Fibroblast of skin of back (primary cell): ENCODE measurements around the gene CASZ1.

Source experiments
- DNase-seq: peaks from one replicate; pipeline ENCODE4 v3.0.0-alpha.2; 2013

The CASZ1 gene

DNA sequence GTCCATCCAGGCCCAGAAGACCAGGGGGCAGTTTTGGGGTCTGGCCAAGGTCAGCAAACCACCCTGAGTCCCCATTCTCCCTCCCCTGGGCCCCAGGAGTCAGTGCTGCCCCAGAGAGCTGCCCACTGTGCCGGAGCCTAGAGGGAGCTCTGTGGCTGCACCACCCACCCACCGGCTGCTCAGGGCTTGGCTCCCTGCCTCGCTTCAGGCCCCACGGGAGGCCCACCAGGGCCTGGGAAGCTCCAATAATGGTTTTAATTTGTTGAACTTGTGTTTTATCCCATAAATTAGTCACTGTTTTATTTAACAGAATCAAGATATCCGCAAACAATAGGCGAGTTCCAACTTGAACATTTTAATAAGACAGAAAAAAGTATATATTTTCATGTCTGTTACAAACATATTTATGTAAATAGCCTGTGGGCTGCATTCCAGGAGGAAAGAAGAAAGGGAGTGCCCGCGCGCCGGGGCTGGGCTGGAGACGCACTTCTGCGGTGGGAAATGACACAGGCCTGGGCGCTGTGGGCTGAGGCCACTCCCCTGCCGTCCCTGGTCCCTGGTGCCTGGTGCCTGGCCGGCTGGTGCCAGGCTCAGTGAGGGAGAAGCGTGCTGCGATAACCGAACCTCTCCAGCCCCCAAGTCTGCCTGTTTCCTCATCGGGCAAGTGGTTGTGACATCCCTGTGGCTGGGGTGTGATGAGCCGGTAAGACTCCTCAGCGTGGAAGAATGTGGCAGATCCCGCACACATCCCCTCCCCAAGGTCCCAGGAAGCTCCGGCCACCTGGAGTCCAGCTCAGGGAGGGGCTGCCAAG lies 161.2 kb downstream of the CASZ1 start:
- DNase-seq: peak; percentile 57

DNA sequence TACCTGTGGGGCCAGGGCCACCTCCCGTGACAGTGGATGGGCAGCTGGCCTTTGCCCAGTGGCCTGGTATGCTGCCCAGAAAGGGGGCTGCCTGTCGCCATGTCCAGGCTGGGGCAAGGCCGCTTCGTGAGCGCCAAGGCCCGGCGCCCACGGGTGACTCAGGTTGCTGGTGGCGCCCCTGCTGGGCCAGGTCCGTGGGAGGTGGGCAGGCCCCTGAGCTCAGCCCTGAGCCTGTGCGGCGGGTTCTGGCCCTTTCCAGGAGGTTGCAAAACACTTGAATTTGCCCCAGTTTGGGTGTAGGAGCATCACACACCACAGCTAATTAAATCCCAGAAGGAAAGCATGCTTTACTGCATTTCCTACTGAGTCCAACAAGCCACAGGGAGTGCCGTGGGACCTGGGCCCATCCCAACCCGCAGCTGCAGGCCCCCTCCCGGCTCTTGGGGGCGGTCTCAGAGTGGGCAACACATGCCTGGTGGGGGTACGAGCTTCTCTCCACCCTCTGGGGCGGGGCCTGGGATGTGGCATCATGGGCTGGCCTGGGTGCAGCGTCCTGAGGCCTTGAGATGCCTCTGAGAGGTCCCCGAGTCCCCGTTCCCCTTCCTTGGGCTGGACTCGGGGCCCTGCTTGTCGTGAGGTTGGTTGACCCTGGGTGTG lies 161.9 kb downstream of the CASZ1 start:
- peak; percentile 71 for DNase-seq

DNA sequence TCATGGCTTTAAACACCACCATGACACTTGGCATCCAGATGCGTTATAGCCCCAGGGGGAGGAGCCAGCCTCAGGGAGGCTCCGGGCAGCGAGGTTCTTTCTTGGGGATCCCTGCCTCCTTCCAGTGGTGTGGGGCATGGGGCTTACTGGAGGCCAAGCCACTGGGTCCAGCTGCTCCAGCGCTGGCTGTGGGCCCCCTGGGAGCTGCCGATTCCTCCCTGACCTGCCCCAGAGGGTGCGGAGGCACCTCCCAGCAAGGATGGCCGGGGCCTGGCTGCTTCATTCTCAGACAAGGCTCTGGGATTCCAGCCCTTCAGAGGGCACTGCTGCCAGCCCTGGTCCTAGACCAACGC lies 162.4 kb downstream of the CASZ1 start:
- DNase-seq: no peak

DNA sequence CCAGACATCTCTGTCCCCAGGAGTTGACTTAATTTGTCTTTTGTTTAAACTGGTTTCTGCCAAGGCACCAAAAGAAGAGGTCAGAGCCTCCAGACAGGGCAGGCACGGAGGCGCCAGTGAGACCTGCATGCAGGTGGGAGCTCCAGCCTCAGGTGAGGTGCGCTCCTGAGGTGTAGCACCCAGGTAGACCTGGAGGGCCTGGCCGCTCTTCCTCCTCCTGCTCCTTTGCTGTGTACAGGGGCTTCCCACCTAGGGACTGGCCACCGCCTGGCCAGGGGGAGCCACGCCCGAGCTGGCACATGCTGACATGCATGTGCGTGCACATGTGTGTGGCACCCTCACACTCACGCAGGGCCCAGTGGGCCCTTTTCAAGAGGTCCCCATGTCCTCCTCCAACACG lies 163.0 kb downstream of the CASZ1 start:
- DNase-seq: no peak

DNA sequence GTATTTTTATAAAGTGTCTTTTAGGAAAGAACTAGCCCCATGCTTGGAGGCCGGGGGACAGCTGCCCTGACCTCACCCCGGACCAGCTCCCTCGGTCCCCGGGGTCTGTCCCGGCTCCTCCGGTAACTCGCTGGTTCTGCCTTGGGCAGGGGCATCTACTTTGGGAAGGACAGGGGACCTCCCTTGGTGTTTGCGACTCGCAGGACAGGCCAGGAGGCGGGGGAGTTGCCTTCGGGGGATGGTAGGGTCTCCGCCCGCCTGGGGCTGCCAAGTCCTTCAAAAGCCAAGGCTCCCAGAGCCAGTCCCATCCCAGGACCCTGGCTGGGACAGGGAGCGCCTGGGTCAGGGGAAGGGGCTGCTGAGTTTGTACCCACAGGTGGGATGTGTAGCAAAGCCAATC lies 163.8 kb downstream of the CASZ1 start:
- peak; percentile 16 for DNase-seq

DNA sequence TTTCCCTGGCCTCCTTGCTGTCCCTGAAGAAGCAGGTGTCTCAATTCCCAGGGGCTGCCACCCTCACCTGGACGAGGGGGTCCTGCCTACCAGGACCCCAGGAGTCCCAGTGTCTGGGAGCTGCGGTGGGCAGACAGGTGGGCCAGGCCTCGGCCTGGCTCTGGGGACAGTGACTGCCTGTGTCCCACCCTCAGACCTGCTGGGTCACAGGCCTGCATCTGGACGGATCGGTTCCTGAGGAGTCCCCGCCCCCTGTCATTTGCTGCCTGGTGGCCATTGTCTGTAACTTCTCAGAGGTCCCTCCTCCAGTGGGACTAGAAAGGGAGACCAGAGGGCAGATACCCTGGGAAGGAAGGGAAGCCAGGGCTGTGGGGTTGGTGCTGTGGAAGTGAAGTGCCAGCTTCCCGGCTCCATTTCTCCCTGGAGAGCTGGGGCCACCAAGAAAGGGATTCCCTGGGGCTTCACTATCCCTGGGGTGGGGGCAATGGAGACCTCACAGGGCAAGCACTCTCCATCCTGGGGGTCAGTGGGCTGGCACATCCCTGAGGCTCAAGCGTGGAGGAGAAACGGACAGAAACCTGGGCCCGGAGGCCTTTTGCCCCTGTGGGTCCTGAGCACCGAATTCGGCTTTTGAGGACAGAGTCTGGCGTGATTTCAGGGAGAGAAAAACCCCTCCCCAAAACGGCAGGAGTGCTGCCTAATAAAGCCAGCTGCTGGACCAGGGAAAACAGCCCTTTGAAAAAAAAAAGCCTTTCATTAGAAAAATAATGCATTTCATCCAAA lies 164.4 kb downstream of the CASZ1 start:
- peak; percentile 53 for DNase-seq

DNA sequence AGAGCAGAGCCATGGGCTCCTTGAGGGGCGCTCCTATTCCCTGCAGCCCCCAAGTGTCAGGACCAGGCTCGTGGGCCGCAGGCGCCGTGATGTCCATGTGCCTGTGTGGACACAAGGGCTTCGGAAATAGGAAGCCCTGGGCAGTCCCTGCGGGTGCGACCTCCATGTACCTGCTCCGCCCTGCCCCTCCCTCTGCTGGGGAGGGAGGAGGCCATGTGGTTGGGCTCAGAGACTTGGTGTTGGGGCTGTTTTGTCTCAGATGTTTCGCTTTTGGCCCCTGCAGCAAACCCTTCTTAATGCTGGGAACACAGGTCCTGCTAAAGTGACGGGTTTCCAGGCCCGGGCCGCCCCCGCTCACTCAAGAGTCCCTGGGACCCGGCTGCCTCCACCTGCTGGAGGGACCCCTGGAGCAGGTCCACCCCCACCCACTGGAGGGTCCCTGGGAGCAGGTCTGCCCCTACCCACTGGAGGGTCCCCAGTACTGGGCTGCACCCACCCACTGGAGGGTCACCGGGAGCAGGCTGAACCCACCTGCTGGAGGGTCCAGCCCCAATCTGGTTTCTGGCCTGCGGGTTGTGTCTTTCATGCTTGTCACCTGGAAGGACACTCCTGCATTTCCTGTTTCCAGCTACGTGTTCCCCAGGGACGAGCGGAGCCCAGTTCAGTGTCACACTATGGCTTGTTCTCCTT lies 165.2 kb downstream of the CASZ1 start:
- no peak for DNase-seq

DNA sequence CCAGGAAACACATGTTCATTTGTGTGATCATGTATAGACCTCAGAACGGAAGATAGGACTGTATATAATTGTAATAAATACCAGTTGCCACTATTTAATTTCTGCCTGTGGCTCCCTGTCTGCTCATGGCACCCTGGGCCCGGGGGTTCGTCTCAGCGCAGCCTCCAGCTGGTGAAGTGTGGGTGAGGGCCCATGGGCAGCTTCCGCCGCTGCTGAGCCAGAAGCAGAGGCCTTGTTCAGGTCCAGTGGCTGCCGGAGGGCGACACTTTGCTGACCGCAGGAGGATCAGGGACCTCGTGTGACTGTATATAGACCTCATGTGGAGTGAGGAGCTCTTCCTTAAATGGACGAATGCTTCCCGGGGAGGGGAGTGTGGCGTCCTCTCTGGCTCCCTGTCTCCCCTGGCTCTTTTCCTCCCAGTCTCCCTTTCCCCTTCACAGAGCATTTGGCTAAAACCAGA lies 165.8 kb downstream of the CASZ1 start:
- no peak for DNase-seq

DNA sequence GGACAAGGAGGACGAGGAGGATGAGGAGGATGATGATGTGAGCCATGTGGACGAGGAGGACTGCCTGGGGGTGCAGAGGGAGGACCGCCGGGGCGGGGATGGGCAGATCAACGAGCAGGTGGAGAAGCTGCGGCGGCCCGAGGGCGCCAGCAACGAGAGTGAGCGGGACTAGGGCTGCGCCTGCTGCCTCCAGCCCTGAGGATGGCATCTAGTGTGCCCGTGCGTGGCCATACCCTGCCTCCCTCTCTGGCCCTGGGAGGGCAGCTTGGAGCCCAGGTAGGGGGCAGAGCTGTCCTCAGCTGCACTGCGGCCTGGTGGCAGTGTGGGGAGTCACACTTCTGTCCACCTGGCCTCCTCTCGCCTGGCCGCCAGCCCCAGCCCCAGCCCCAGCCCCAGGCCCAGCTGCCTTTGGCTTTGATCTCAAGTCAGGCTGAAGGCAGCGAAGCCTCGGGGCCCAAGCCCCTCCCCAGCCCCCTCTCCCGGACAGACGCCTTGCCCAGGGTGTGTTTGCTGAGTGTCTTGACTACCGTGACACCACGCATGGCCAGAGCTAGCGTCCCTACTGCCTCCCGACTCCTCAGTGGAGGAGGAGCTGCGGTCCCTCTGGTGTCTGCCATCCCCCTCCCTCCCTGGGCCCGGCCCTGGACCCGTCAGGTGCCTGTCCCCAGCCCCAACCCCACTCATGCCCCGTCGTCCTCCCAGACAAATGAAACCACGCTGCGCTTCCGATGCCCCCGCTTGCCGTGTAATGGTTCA lies 166.5 kb downstream of the CASZ1 start:
- DNase-seq: no peak

DNA sequence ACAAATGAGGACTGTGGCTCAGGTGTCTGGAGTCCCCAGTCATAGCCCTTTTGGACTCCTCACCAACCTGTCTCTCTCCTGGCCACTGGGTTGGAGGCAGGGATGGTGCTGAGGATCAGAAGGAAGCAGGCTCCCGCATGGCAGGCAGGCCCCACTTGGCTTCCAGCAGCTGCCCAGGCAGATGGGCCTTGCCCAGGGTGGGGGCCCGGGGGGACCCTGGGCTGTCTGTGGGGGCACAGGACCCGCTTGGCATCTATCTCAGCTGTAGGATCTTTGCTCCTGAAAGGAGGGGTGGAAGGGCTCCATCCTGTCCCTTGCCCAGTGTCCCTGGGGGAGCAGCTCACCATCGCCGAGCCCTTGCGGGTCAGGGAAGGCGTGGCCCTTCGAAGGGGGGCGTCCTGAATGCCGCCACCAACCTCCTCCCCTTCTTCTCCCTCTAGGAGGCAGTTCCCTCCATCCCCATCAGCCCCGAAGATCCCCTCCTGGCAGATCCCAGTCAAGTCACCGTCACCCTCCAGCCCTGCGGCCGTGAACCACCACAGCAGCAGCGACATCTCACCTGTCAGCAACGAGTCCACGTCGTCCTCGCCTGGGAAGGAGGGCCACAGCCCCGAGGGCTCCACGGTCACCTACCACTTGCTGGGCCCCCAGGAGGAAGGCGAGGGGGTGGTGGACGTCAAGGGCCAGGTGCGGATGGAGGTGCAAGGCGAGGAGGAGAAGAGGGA lies 167.2 kb downstream of the CASZ1 start:
- no peak for DNase-seq

DNA sequence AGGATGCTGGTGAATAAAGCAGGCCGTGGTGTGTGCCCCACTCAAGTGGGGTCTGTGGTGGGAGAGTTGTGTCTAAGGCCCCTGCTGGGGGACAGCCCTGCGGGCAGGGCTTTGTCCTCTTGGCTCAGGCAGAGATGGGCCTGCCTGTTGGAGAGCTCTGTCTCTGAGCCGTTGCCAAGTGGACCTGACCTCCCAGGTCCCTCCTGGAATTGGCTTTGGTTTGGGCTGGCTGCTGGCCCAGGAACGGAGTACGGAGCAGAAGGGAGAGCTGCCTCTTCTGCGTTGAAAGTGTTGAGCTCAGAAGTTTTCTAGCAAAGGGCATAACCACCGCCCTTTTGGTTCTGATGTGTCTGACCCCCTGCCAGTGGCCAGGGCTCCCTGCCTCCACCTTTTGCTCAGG lies 167.8 kb downstream of the CASZ1 start:
- DNase-seq: no peak

DNA sequence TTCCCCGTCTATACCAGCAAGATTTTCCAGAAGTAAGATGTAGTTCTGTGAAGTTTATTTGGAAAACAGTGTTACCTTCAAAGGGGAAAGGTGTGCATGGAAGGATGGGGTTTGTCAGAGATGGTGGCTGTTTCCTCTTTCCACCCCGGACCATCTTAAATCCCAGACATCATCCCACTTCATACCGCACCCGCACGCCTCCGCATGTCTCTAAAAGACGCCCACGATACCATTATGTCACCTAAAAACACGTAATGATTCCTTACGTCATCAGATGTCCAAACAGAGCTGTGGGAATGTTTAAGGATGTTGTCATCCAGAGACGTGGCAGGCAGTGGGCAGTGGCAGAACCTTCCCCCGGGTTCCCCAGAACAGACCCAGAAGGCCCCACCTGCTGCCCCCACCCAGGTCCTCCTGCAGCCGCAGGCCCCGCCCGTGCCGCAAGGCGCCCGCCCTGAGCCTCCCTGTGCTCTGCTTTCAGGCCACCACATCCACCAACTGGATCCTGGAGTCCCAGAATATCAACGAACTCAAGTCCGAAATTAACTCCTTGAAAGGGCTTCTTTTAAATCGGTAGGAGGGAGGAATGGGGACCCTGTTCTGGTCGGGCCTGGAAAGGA lies 169.5 kb downstream of the CASZ1 start:
- DNase-seq: no peak

DNA sequence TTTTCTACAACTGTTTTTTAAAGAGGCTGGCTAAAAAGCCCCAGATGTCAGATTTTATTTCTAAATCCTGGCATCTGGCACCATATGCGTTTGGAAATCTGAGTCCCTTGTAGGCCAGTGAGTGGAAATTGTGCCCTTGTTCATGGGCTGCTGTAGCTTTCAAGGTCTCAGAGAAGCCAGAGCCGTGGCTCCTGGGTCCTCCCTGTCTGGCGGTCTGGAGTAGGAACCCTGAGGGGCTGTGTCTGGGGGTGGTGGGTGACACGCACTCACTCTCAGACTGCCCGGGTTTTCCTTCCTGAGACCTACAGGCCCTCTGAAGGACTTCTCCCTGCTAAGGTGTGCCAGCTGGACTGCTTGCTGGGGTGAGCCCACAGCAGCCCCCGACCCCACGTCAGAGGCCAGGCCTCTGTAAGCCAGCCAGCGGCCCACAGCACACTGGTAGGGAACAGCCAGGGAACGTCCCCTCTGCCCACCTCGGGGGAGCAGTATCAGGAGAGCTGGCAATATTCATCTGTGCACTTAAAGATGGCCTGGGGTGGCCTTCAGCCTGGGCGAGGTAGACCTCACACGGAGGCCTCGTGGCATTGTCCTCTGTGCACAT lies 170.2 kb downstream of the CASZ1 start:
- DNase-seq: no peak

DNA sequence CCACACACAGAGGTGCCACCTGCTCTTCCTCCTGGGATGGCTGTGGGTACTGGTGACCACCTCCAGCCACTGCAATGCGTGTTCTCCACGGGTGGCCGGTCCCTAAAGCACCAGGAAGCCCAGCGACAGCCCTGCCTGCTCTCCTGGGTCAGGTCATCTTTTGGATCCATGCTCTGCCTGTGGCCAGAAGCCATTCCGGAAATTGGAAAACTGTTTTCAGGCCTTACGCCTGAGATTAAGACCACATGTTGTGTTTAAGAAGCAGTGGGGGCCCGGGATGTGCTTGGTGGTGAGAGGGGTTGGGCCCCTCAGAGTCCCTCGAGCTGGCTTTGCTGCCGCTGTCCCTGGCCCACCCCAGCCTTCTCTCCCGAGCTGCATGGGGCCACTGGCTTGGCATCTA lies 170.9 kb downstream of the CASZ1 start:
- DNase-seq: peak; percentile 22

DNA sequence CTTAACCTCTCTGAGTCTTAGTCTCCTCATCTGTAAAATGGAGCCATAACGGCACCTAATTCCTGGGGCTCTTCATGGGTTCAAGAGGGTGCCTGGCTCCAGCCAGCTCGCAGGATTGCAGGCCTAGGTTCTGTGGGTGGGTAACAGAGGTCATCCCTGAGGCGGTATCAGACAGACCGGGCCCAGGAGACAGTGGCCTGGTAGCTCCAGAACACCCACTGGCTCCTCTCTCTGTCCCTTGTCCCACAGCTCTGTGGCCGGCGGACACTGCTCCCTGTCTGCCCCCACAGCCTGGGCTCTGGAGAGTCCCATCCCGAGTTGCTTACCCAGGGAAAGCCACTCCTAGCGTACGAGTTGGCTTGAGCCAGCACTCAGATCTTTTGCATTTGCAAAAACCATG lies 171.4 kb downstream of the CASZ1 start:
- DNase-seq: no peak

DNA sequence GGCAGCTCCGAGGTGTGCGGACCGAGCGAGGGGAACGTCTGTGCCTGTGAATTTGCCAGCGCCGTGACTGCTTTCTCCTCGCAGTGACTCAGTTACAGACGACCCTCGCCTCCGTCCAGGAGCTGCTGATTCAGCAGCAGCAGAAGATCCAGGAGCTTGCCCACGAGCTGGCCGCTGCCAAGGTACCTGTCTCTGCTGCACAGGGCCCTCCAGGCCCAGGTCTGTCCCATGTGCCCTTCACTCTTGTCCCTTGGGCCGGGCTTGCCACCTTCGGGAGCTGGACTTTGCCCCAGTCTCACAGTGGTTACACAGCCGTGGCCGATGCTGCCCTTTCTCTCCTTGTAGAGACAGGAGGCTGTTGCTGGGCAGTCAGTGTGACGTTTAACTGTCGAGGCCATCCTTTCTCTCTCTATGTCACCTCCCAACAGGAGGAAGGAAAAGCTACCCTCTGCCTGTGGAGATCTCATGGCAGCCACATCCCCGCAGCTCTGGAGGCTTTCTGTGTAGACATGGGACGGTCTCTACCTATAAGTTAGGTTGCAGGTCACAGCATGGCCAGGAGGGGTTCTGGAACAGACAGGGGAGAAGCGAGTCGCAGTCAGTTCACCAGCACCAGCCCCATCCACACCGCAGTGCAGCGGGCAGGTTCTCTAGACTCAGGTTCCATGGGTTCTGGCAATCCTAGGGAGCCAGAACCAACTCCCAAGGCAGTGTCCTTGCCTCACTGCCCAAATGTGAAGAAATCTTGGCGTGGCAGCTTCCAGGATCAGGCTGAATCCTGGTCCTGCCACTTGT lies 172.0 kb downstream of the CASZ1 start:
- no peak for DNase-seq

DNA sequence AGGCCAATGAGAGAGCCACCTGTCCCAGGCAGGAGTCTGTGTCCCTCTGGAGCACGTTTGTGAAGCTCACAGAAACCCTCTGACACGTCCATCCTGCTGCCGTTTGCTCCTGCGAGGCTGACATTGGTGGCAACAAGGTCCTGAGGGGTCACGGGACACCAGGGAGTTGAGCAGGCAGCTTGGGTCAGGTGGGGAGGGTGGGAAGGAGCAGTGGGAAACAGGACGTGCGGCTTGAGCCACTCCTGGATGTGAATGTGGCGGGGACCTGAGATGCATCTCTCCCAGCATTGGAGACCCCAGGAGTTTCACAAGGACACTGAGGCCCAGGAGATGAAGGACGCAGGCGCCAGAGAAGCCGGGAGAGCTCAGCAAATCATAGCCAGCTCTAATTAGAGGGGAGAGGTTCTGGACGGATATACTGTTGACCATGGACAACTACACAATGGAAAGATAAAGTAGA lies 172.7 kb downstream of the CASZ1 start:
- no peak for DNase-seq

DNA sequence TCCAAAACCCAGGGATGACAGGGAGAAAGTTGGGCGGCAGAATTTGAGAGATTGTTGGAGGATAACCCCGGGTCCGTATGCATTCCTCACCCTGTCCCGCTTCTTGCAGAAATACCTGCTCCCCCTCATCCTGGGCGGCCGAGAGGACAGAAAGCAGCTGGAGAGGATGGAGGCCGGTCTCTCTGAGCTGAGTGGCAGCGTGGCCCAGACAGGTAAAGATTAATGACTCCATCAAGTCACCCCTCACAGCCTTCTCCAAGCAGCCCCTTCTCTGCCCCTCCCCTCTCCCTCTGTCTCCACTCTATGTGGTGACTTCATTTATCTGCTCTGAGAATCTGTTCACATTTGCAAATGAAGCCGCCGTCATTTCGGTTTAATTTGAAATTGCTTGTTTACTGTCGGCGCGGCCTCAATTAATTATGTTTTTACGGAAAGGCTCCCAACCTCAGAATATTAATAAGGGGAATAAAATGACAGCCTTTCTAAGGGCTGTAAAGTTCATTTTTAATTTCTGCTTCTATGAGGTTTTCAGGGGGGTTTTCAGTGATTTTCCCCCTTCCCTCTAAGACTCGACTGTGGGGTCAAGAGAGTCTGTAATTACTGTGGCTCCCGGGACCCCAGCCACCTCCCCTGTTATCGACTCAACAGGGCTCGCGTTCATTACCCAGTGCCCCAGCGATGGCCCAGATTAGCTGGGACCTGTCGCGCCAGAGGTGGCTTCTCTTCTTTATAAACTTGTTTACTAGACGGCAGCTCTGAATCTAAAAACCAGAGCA lies 173.3 kb downstream of the CASZ1 start:
- no peak for DNase-seq

DNA sequence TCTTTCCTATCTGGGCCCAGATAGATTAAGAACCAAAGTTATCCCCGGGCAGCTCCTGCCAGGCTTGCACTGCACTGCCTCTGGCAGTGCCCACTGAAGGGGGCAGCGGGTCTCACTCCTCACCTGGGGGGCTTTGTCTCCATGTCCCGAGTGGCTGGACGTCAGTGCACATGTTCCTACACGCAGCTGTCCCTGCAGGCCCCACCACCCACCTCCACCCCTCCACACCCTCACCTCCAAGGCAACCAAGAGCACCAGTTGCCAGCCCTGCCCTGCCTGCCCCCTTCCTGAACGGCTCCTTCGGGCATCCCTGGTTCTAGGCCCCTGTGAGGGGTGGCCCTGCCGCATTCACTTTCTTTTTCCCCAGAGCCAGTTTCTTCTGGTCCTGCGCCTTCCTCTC lies 174.5 kb downstream of the CASZ1 start:
- DNase-seq: no peak
